Hepatocyte (in vitro differentiated cells): ENCODE results near the gene P3H3. TPM values are rescaled to one million over a fixed set of nuclear protein-coding genes. Genes with fewer than 3 reads are reported as not detected.

Source experiments
- DNase-seq: peaks from one replicate; pipeline ENCODE4 v3.0.0-alpha.2; 2016; ENCODE audit warnings: low spot score
- H2AFZ ChIP-seq: fragments of 200-600 bp; sonication (generic); 2 replicates; pipeline ENCODE4 v1.6.0; 2016; ENCODE audit warnings: antibody characterized with exemption, mild to moderate bottlenecking
- H3K27ac ChIP-seq: fragments of 200-600 bp; sonication (generic); 2 replicates; pipeline ENCODE4 v1.5.1; 2016; ENCODE audit warnings: mild to moderate bottlenecking
- H3K27me3 ChIP-seq: fragments of 200-600 bp; sonication (generic); 2 replicates; pipeline ENCODE4 v1.6.1; 2016
- H3K36me3 ChIP-seq: fragments of 200-600 bp; sonication (generic); replicated peaks from 2 replicates; pipeline ENCODE4 v1.5.1; 2016; ENCODE audit warnings: low read depth; ENCODE audit not compliant: insufficient read depth
- H3K4me1 ChIP-seq: fragments of 200-600 bp; sonication (generic); 2 replicates; pipeline ENCODE4 v1.5.1; 2016; ENCODE audit warnings: mild to moderate bottlenecking, moderate library complexity; ENCODE audit not compliant: insufficient read depth
- H3K4me2 ChIP-seq: fragments of 200-600 bp; sonication (generic); 2 replicates; pipeline ENCODE4 v1.6.0; 2016
- H3K4me3 ChIP-seq: fragments of 200-600 bp; sonication (generic); 2 replicates; pipeline ENCODE4 v1.5.1; 2016; ENCODE audit warnings: mild to moderate bottlenecking
- H3K79me2 ChIP-seq: fragments of 200-600 bp; sonication (generic); 2 replicates; pipeline ENCODE4 v1.6.0; 2017; ENCODE audit warnings: mild to moderate bottlenecking
- H3K9me2 ChIP-seq: fragments of 200-600 bp; sonication (generic); replicated peaks from 2 replicates; pipeline ENCODE4 v1.6.0; 2017; ENCODE audit warnings: mild to moderate bottlenecking; ENCODE audit not compliant: insufficient read depth
- H3K9me3 ChIP-seq: fragments of 200-600 bp; sonication (generic); 2 replicates; pipeline ENCODE4 v1.5.1; 2016; ENCODE audit warnings: low read depth, mild to moderate bottlenecking
- H4K20me1 ChIP-seq: fragments of 200-600 bp; sonication (generic); 2 replicates; pipeline ENCODE4 v1.6.0; 2016; ENCODE audit warnings: mild to moderate bottlenecking; ENCODE audit not compliant: insufficient read depth, poor library complexity, severe bottlenecking
- CTCF ChIP-seq: fragments of 200-600 bp; sonication (generic); IDR thresholded peaks from 2 replicates; pipeline ENCODE4 v1.5.1; 2016; ENCODE audit warnings: antibody characterized with exemption, mild to moderate bottlenecking; ENCODE audit not compliant: poor library complexity
- EZH2 ChIP-seq: fragments of 200-600 bp; sonication (generic); IDR thresholded peaks from 2 replicates; pipeline ENCODE4 v1.6.1; 2016; ENCODE audit warnings: antibody characterized with exemption, mild to moderate bottlenecking, borderline replicate concordance
- EZH2phosphoT487 ChIP-seq: fragments of 200-600 bp; sonication (generic); IDR thresholded peaks from one replicate; pipeline ENCODE4 v1.6.1; 2018; ENCODE audit warnings: antibody characterized with exemption, mild to moderate bottlenecking, low read depth, moderate library complexity; ENCODE audit not compliant: unreplicated experiment, severe bottlenecking
- WGBS: methylation state at CpG from one replicate; pipeline ENCODE4 v1.1.6; 2016; ENCODE audit warnings: low lambda C conversion rate; ENCODE audit errors: missing lambda C conversion rate; 5-methylcytosine and 5-hydroxymethylcytosine counted together
- polyA plus RNA-seq: library from polyadenylated mRNA; unstranded; fragments of >200 nt; fragmentation: Nextera tagmentation; extraction: Ambion mirVana; gene quantifications from 2 replicates; pipeline ENCODE4 v1.2.1, GENCODE V29; 2016
- total RNA-seq: library from RNA; depleted of rRNA; stranded (reverse); fragments of >200 nt; gene quantifications from 2 replicates; pipeline ENCODE4 v1.2.3, GENCODE V29; 2014

P3H3 gene
- total and polyA plus RNA-seq, 2 experiments from 2014 or later: 38.1 to 38.6 TPM

- peak overlapping the region; percentile 59 for H3K27ac ChIP-seq
- no peaks in the 10 kb centered on the region for H3K9me3 ChIP-seq
- H4K20me1 ChIP-seq: no peaks in the 10 kb centered on the region
- DNase-seq: no peak
- WGBS: 85% methylated on average over 22 of the region's 22 CpGs
- peaks cover 6% of the 10 kb centered on the region for H3K79me2 ChIP-seq
- peaks cover 3% of the 10 kb centered on the region for H3K4me1 ChIP-seq
- no peak for TF ChIP-seq EZH2phosphoT487
- TF ChIP-seq CTCF: no peak
- no peak for TF ChIP-seq EZH2
- H3K36me3 ChIP-seq: no peaks in the 10 kb centered on the region
- H3K4me2 ChIP-seq: peak overlapping the region; percentile 79
- no peak overlapping the region for H3K4me3 ChIP-seq
- H3K27me3 ChIP-seq: peaks cover 5% of the 10 kb centered on the region
- H2AFZ ChIP-seq: no peak overlapping the region
- no peaks in the 10 kb centered on the region for H3K9me2 ChIP-seq
These were observed 1.3 kb upstream of the P3H3 start for GRCh38 chr12:6826734-6827436.

- peak overlapping the region; percentile 59 for H3K27ac ChIP-seq
These were observed 733 bp upstream of the P3H3 start for GRCh38 chr12:6827437-6827911.

GRCh38 chr12:6828781-6829535 lies 751 bp downstream of the P3H3 start:
- DNase-seq: peak; percentile 80
- Histone ChIP-seq H3K79me2 (peaks cover 6% of the 10 kb centered on the region), H3K4me2 (peak overlapping the region; percentile 79), H3K27me3 (no peaks in the 10 kb centered on the region), H2AFZ (peak overlapping the region; percentile 93), H3K9me2 (no peaks in the 10 kb centered on the region), H4K20me1 (no peaks in the 10 kb centered on the region), H3K4me3 (peak overlapping the region; percentile 100), H3K4me1 (peaks cover 3% of the 10 kb centered on the region), H3K9me3 (no peaks in the 10 kb centered on the region), H3K27ac (peak overlapping the region; percentile 96), H3K36me3 (no peaks in the 10 kb centered on the region)
- TF ChIP-seq EZH2: no peak
- no peak for TF ChIP-seq EZH2phosphoT487
- TF ChIP-seq CTCF: no peak
- 2% methylated on average over 57 of the region's 71 CpGs for WGBS

More at GRCh38 chr12:6827437-6827911, 733 bp upstream of the P3H3 start:
- H4K20me1 ChIP-seq: no peaks in the 10 kb centered on the region
- TF ChIP-seq EZH2 (no peak), EZH2phosphoT487 (no peak), CTCF (no peak)
- peaks cover 5% of the 10 kb centered on the region for H3K27me3 ChIP-seq
- WGBS: 11% methylated on average over 8 of the region's 8 CpGs
- peaks cover 6% of the 10 kb centered on the region for H3K79me2 ChIP-seq
- H3K9me3 ChIP-seq: no peaks in the 10 kb centered on the region
- H2AFZ ChIP-seq: no peak overlapping the region
- H3K4me3 ChIP-seq: no peak overlapping the region
- H3K9me2 ChIP-seq: no peaks in the 10 kb centered on the region
- H3K4me2 ChIP-seq: peak overlapping the region; percentile 79
- DNase-seq: peak; percentile 91
- H3K4me1 ChIP-seq: peaks cover 3% of the 10 kb centered on the region
- no peaks in the 10 kb centered on the region for H3K36me3 ChIP-seq
